NCI-H82 treated with DMSO at 0.1 percent for 48 hours (cell line): Measurements from ENCODE around the gene SLC23A2.
"Not testable (repeated sequence)": the region's sequence is repeated elsewhere in the genome, so short reads cannot be mapped to it uniquely, and the experiment has no call there.

ENCODE experiments used
- DNase-seq: peaks from one replicate; lab custom pipeline; 2025; ENCODE audit not compliant: unreplicated experiment; lab: John Stamatoyannopoulos, UW

SLC23A2 gene

DNA sequence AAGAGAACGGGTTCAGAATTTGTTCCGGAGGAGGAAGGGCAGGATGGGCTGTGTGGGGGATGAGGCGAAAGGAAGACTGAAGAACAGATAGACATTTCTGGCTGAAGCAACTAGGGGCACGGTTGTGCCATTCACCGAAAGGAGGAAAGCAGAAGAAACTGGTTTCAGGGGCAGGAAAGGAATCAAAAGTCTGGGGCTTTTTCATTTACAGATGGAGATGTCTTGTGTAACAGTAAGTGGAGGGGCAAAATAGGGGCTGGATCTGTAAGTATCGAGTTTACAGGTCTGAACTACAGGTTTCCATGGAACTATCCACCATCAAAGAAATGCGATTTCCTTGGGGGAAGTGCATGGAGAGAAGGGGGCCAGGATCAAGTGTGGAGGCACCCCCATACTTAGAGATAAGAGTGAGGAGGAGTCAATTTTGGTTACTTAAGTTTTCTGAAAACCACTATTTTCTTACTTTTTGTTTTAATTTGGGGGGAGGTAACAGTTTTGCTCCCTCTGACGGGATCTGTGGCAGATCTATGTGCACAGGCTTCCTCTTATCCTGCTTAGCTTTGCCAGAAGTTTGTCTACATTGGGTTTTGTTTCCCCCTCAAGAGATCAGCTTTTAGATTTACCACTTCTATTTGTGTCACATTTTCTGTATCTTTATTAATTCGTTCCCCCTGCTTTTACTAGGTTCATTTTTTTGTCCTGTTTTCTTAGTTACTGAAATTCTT, 120.1 kb downstream of the SLC23A2 start:
- DNase-seq: no peak

DNA sequence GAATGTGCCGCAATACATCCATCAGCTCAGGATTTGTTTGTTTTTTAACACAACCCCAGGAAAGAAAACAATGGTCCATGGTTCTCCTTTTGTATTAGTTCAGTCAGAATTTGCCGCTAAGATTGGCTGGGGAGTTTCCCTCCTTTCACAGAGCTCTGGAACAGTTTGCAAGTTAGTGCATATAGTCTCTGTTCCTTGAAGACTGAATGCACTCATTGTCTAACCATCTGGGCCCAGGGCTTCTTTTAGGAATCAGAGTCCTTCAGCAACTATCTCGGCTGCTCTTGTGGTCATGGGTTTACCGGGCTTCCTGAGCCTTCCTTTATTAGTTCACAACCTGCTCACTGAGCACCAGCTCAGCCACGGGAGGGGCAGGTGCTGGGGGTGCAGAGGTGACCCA, 121.3 kb downstream of the SLC23A2 start:
- DNase-seq: no peak

DNA sequence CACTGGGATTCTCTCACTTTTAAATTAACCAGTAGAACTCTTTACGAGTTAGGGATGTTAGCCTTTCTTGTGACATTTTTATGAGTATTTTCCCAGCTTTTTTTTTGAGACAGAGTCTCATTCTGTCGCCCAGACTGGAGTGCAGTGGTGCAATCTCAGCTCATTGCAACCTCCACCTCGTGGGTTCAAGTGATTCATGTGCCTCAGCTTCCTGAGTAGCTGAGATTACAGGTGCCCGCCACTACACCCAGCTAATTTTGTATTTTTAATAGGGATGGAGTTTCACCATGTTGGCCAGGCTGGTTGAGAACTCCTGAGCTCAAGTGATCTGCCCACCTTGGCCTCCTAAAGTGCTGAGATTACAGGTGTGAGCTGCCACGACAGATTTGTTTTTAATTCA, 123.2 kb downstream of the SLC23A2 start:
- DNase-seq: not testable (repeated sequence)

DNA sequence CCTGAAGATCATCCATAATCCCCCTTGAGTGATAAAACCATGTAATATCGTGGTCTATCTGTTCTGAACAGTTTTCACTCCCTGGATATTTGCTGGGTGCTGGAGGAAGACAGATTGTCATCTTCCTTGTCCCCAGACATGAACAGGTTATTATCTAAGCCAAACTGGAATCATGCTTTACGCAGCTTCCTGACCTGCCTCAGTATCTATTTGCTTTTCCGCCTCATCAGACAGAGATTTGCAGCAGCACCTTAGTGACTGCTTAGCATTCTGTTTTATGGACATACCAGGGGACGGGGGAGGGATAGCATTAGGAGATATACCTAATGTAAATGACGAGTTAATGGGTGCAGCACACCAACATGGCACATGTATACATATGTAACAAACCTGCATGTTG, 124.6 kb downstream of the SLC23A2 start:
- DNase-seq: no peak

DNA sequence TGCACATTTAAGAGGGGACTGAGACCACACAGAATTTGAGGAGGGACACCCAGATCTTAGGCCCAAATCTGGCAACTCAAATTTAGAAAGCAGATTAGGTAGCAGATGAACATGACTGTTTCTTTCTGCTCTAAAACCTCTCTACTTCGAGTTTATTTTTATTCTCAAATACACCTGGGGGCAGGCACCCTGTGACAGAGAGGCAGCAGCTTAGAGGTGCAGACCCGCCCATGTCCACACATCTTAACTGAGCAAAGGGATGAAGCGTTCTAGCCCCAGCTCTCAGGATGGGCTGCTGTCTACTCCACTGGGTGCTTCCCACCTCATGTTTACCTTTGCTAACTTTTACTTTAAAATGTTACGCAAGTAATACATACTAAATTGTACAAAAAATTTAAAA, 125.0 kb downstream of the SLC23A2 start:
- no peak for DNase-seq

DNA sequence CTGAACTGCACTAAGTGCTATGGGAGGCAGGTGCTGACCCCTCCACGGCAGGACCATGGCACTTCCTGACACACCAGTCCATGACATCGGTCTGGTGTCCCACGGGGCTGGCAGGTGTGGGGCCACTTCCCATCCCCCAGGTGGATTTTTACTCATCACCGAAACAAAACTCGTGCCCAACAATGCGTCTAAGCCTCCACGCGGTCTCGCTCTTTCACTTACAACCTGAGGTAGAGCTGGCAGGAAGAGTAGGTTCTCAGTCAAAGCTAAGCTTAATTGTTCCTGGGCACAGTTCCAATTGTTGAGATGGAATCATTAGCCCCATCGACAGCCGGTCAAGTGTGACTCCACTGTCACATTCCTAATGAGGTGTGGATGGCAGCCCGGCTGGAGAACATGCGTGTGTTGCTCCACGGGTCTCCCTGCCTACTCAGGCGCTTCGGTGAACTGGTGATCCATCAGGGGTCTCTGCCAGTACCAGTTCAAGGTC, 125.7 kb downstream of the SLC23A2 start:
- DNase-seq: peak; percentile 74

DNA sequence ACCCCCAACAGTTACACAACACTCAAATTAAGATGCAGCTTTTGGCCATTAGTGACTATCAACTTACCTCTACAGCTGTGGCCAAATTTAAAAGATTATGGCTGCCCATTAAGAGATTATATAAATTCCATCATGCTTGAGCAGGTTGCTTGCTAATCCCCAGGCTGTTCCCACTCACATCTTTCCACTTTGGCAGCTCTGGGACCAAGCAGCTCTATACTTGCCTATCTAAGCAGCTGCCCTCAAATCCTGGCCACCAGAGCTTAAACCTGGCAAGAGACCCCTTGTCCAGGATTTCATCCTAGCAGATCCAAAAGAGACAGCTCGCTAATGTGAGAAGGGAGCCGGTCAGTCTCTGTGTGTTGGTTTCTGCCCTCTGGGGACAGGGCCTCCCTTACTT, 127.9 kb downstream of the SLC23A2 start:
- DNase-seq: peak; percentile 97

DNA sequence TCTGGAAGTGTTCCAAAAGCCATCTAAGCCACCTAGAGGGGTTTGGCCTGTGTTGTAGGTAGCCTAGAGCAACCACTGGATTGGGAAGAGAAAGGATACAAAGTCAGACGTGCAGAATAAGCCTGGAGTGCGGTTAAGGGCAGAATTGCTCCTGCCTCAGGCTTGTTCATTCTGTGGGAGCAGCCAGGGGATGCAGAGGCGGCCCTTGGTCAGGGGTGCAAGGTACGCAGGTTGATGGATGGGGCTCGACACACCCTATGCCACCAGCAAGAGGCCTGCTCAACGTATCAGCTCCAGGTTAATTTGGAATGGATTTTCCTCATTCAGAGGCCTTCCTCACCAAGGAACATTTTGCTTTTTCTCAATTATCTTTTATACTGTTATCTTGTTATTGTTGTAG, 129.8 kb downstream of the SLC23A2 start:
- DNase-seq: no peak

DNA sequence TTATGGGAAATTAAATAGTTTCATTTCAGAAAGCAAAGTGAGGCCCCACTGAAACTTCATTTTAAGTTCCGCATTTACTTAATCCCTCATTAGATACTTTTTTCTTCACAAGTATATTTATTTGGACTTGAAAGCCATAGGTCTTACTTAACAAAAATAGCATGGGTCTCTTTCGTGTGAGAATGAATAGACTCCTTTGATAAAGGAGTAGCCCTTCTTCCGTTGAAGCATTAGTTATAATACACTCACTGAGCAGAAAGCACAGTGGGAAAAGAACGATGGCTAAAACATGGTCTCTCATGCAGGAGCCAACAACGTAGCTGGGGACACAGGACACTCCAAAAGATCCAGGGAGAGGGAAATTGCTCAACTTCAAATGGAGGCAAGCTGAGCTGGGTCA, 130.4 kb downstream of the SLC23A2 start:
- DNase-seq: no peak

DNA sequence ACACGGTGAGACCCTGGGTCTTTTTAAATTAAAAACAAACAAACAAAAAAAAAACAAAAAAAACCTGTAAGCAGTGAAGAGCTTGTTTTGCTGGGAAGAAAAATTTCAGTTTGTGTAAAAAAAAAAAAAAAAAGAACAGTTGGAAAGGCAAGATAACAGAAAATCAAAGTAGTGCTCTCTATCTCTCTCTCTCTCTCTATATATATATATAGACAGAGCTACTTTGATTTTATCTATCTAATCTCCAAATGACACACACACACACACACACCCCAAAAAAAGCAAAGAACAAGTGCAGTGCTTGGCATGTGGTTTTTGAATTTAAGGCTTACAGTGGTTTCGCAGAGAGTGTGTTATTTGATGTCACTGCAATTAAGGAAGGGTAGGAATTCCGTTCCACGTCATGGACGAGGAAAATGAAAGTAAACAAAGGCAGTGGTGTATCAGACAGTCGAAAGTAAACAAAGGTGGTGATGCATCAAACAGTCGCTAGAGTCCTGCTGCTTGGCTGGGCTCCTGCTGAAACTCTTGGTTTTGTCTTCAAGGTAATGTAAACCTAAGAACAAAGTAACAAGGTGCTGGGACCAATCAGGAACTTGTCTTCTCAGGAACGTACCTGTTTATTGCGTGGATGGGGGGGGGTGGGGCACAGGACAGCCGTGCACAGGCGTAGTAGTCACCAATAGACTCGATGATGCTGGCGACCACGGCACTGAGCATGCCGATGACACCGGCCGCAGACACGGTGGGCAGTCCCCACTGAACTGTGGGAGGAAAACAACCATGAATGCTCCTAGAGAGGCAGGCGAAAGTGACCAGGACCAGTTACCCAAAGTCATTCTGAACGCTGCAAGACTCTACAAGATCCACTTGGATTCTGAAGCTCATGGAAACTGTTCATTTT, 131.8 kb downstream of the SLC23A2 start:
- DNase-seq: no peak

DNA sequence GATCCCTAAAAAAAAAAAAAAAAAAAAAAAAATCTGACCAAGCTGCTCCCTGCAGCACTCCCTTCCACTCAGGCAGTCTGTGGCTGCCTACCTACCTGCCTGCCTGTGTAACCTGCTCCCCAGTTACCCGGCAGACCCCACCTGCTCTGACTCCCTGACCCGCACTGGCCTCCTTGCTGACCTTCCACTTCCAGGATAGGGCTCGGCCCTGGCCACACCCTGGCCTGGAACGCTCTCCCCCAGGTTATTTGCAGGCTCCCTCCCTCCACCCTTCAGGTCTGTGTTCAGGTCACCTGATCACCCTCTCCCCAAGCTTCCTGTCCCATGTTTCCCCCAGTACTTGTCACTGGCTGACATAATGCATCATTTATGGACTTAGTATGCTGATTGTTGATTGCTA, 134.3 kb downstream of the SLC23A2 start:
- DNase-seq: no peak

DNA sequence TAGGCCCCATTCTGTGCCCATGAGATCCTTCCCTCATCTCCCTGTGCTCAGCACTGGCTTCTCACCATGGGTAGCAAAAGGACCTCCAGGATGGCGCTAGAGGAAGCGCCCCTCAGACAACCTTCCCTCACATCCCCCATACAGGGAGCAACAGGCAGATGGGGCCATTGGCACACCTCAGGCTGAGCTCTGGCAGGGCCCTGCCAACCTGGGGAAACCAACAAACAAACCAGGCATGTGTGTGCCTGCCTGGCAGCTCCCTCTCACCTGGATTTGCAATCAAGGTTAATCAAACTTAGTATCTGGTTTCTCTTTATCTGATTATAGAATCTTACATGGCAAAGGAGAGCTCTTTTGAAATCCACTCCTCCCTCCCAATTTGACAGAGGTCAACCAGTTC, 134.9 kb downstream of the SLC23A2 start:
- DNase-seq: no peak

DNA sequence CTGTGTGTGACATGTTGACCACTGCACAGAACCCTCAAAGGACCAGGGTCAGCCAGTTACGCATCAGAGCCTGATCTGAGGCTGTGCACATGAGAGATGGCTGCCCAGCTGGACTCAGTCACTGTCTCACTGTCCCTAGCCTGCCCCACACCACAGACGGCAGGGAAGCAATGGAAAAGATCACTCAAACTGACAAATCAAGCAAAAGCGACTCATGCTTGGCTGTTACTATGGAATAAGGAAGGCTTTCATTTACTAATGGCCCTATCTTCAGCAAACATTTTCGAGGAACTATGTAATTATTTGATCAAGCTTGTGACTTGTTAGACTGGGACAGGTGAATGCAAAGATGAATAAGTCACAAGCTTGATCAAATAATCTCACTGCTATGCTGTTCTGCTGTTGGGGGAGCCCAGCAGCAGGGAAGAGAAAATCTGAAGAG, 137.0 kb downstream of the SLC23A2 start:
- no peak for DNase-seq

DNA sequence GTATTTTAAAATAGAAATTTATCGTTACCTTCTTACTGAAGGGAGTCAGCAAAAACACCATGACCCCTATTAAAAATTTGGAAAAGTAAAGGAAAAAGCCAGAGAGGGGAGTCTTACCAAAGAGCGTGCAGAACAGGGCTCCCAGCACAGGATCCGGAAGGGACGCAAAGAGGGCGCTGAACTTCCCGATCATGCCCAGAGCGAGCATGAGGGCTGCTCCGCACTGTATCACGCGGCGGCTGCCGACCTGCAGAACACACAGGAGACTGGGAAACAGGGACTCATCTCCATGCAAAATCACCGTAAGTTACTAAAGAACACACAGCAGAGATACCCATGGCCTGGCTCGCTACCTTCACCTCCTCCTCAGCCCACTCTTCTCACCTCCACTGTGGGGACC, 138.6 kb downstream of the SLC23A2 start:
- DNase-seq: no peak

DNA sequence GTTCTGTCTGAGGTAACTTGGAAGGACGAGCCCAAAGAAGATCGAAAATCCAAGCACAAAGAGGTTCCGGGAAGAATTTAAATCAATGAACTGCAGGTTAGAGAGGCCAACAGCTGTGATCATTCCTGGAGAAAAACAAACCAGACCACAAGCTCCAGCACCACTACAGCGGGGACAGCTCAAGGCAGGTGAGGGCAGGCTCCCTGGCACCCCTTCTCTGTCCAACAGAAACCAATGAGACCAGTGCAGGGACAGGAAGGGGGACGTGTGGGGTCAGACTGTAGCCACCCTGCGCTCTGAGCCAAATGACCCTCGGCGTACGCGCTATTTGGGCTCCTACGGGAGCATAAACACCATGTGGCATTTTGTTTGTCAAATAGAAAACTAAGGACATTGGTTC, 139.3 kb downstream of the SLC23A2 start:
- no peak for DNase-seq

DNA sequence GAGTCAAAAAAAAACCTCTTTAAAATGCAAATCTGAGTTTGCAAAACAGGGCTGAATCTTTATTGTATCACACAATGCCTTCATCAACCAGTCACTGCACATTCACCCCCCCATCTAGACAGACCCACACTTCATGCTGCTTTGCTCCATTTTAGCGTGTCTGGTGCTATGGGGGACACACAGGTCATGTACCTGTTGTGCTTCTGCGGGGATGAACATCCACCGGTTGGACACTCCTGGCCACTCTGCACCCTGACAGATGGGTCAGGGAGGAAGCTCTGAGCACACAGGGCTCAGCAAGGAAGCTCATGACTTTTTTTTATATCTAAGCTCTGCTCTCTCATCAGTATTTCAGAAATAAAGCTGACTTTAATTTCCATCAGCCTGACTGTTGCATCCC, 143.3 kb downstream of the SLC23A2 start:
- DNase-seq: no peak

DNA sequence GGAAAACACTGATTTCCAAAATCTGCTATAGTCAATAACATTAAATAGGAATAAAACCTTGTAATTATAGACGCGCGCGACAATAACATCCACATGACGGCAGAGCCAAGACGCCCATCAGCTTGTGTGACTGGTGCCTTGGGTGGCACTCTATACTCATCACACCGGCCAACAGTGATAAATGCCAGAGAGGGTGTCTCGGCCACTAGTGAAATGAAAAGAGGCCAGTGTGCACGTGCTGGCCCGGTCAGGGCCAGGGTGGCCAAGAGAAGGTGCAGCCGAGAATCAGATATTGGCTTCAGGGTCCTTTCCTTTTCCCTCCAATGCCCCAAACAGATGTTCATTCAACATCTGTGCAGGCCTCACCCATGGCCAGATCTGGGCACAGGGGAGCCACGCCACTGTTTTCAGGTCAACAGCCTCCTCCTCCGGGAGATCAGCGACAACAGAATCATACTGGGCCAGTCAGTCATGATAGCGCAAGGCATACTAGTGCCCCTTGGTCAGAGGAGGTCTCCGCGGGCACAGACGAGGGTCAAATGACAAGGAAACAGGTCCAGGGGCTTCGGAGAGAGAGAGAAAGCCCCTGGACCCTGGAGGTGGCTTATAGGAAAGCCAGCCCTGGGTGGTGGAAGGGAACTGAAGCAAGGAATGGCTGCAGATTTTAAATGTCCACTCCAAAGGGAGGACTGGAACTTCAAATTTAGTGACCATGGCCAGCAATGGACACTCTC, 145.1 kb downstream of the SLC23A2 start:
- DNase-seq: no peak

DNA sequence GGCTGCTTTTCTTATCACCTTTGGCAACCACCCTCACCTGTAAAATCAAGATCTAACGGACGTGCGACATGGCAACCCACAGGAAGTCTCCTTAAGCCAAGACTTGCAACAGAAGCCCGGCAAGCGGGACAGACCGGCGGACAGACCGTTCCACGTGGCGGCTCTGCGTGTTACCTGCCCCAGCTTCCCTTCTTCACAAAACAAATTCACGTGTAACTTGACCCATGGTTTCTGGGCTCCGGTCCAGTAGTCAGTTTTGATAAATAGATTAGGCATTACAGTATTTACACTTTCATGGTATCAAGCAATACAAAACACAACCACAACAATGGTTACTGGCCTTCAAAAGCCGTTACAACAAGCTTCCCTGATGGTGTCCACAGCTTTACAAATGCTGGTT, 145.8 kb downstream of the SLC23A2 start:
- no peak for DNase-seq

DNA sequence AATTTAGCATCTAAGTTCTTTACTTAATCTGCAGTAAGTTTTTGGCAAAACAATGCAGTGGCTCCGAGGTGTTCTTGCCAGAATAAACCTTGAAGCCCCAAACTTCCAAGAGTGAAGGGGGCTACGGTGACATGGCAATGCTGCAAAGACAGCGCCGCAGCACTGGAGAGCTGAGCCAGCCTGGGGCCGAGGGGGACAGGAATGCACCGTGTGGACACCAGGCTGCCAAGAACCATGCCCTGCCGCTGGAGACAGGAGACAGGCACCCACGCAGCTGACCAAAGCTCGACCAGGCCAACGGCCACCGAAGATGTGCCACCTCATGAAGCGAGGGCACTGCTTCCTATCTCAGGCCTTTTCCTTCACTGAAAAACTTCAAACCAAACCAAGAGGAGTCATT, 146.2 kb downstream of the SLC23A2 start:
- DNase-seq: no peak

DNA sequence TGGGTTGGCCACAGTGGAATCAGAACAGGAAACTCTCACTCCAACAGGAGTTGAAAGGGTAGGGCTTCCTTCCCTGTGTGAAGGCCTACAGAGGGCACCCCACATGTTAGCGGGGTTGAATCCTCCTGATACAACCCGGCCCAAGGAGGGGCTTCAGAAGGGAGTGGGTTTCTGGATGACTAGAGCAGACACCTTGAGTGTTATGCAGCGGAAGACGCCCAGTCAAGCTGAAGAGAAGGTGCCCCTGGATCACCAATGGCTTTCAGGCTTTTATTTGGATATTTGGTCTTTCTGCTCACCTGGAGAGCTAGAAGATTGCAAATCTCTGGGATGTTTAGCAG, 146.8 kb downstream of the SLC23A2 start:
- DNase-seq: no peak

DNA sequence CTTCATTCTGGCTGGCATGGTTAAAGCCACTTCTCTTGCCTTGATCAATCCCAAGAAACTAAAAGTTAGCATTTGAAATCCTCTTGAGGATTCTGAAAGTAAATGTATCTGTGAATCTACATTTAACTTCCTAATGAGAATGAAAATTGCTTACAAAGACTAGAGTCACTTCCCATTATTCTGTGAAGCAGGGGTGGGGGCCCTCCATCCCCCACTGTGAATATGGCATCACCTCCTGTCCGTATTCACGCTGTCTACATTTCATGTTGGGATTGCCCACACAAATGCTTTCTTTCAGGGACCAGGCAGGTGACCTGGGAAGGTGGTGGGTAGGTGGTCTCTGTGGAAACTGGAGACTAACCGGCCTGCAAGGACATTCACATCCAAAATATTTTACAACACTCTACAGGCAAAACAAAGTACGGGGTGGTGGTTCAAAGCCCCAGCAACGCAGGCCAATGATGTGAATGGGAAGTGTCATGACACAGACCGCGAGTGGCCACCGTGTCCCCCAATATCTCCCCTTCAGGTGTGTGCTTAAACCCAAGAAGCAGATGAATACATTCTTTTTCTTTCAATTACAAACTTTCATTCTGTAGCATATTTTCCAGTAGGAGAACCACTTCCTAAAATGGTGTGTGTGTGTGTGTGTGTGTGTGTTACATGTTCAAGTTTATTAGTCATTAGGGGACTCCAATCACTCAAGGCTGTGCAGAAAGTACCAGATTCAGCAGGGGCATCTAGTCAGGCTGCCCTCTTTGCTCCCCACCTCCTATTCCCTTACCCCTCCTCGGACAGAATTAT, 147.4 kb downstream of the SLC23A2 start:
- DNase-seq: no peak
